ENCODE measurements around the gene ADAMTS17.

Gene ADAMTS17

GRCh38 chr15:100263721-100264455 is 77.9 kb downstream of the ADAMTS17 start:
- DNase-seq (ENCODE audit: low spot score) = no peak
- no peak for TF ChIP-seq CTCF (IDR thresholded peaks at IDR 0.05; ENCODE audit: borderline replicate concordance, control extremely low read depth, extremely low read depth, insufficient read depth, missing control alignments)
- in situ Hi-C loops (cut with MboI; ENCODE audit: low sequenced_read_pairs, unreplicated experiment) = no loop called here

- in situ Hi-C loops (cut with MboI; ENCODE audit: low sequenced_read_pairs, unreplicated experiment) = no loop called here
- no peak for DNase-seq (ENCODE audit: low spot score)
- no peak for TF ChIP-seq CTCF (IDR thresholded peaks at IDR 0.05; ENCODE audit: borderline replicate concordance, control extremely low read depth, extremely low read depth, insufficient read depth, missing control alignments)
Observed at GRCh38 chr15:100263031-100263430, 78.7 kb downstream of the ADAMTS17 start.

- DNase-seq (ENCODE audit: low spot score) = no peak
- in situ Hi-C loops (cut with MboI; ENCODE audit: low sequenced_read_pairs, unreplicated experiment) = no loop called here
- no peak for TF ChIP-seq CTCF (IDR thresholded peaks at IDR 0.05; ENCODE audit: borderline replicate concordance, control extremely low read depth, extremely low read depth, insufficient read depth, missing control alignments)
Observed at GRCh38 chr15:100261302-100262240, 80.2 kb downstream of the ADAMTS17 start.

GRCh38 chr15:100259266-100259665 is 82.5 kb downstream of the ADAMTS17 start:
- DNase-seq (ENCODE audit: low spot score) = no peak
- in situ Hi-C loops (cut with MboI; ENCODE audit: low sequenced_read_pairs, unreplicated experiment) = no loop called here
- TF ChIP-seq CTCF (IDR thresholded peaks at IDR 0.05; ENCODE audit: borderline replicate concordance, control extremely low read depth, extremely low read depth, insufficient read depth, missing control alignments) = no peak

- in situ Hi-C loops (cut with MboI; ENCODE audit: low sequenced_read_pairs, unreplicated experiment) = no loop called here
- no peak for DNase-seq (ENCODE audit: low spot score)
- no peak for TF ChIP-seq CTCF (IDR thresholded peaks at IDR 0.05; ENCODE audit: borderline replicate concordance, control extremely low read depth, extremely low read depth, insufficient read depth, missing control alignments)
Observed at GRCh38 chr15:100256970-100257650, 84.7 kb downstream of the ADAMTS17 start.

Data from GM13976 (cell line).